ENCODE results near the gene TMEM218. TPM values are rescaled to one million over a fixed set of nuclear protein-coding genes. Genes with fewer than 3 reads are reported as not detected.

The TMEM218 gene
- total and polyA plus RNA-seq, 8 donors, result 0.87 to 21.1 (median 14.9) TPM

DNA sequence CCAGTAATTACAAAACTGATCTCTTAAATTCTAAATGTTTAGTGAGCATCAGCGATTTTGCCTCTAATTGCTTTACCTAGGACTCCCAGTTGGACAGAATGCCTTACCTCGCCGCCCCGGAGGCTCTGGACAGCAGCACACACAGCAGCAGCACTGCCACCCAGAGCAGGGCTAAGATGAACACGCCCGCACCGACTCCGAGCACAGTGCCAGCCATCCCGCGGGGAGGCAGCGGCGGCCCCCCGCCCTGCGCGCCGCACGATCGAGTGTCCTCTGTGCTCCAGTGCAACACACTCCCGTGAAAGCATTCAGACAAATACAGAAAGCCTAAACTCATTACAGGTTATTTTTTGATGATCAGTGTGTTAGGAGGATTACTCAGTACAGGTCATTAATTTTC is 9.4 kb downstream of the TMEM218 start:
- Histone ChIP-seq H3K27ac (peak overlapping the region in 3 of 5 donors; percentile 28 to 67 (median 57)), H3K4me1 (peaks cover 0 to 8% (median 2%) of the 10 kb centered on the region in 4 donors), H3K9me3 (no peaks in the 10 kb centered on the region), H3K27me3 (no peaks in the 10 kb centered on the region), H3K36me3 (peaks cover 12 to 46% (median 43%) of the 10 kb centered on the region in 4 donors), H3K4me3 (peak overlapping the region in 1 of 4 donors; percentile 3)
- 86 to 93% (median 91%) methylated on average over 17 to 19 of the region's 19 CpGs for WGBS, 5 donors
- DNase-seq, result no peak
- TF ChIP-seq EP300 (IDR thresholded peaks at IDR 0.05) (no peak), CTCF (IDR thresholded peaks at IDR 0.05) (no peak), POLR2AphosphoS5 (IDR thresholded peaks at IDR 0.05) (no peak), POLR2A (IDR thresholded peaks at IDR 0.05) (no peak)
- intact Hi-C loops (cut with DNase I; ENCODE audit: low total_unique reads), result no loop called here

DNA sequence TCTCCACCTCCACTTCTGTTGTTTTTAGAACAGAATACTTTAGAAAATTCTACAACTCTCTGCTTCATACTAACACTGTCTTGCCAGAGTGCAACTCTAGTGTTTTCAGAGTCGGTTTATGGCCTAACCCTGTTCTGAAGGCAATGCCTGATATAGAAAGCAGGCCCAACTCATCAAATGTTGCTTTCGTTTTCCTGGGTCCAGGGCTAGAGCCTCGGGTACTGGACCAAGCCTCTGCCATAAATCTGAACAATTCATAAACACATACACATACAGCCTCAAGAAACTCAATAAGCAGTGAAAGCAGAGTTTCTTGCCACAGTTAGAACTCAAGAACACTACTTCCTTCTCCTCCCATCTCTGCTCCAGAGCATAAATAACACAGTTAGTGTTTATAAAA is 9.8 kb downstream of the TMEM218 start:
- intact Hi-C loops (cut with DNase I; ENCODE audit: low total_unique reads), result no loop called here
- DNase-seq, result no peak
- TF ChIP-seq EP300 (IDR thresholded peaks at IDR 0.05) (no peak), CTCF (IDR thresholded peaks at IDR 0.05) (no peak)
- peaks cover 0 to 8% (median 2%) of the 10 kb centered on the region in 4 donors for H3K4me1 ChIP-seq
- H3K9me3 ChIP-seq, result no peaks in the 10 kb centered on the region
- 71 to 81% (median 75%) methylated on average over 3 of the region's 3 CpGs for WGBS, 5 donors
- peaks cover 12 to 51% (median 48%) of the 10 kb centered on the region in 4 donors for H3K36me3 ChIP-seq
- H3K4me3 ChIP-seq, result peak overlapping the region in 1 of 4 donors; percentile 3
- peak overlapping the region in 3 of 5 donors; percentile 28 to 67 (median 57) for H3K27ac ChIP-seq
- no peaks in the 10 kb centered on the region for H3K27me3 ChIP-seq

- no peak for TF ChIP-seq EP300 (IDR thresholded peaks at IDR 0.05)
- no peak for TF ChIP-seq POLR2A (IDR thresholded peaks at IDR 0.05)
These were observed 11.3 kb downstream of the TMEM218 start for GRCh38 chr11:125100136-125100535.

DNA sequence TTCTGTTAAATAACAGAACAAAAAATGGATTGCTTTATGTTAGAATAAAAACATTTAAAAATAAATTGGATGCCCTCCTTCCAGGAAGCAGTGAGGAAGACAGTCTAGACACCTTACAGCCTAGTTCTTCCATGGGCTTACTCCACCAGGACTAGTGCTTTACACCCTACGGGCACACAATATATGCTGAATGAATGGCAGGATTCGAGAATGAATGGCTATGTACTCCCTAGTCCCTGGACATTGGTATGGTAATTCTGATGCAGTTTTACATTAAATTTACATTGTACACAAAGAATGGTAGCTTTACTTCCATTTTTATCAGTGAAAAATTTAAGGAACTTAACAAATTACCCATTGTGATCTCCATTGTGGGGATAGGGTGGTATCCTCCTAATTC is 16.7 kb downstream of the TMEM218 start:
- H3K9me3 ChIP-seq, result no peaks in the 10 kb centered on the region
- 89 to 98% (median 97%) methylated on average over 2 of the region's 2 CpGs for WGBS, 5 donors
- H3K27me3 ChIP-seq, result no peaks in the 10 kb centered on the region
- intact Hi-C loops (cut with DNase I; ENCODE audit: low total_unique reads), result no loop called here
- no peak for TF ChIP-seq CTCF (IDR thresholded peaks at IDR 0.05)
- TF ChIP-seq POLR2AphosphoS5 (IDR thresholded peaks at IDR 0.05), result no peak
- no peak for TF ChIP-seq POLR2A (IDR thresholded peaks at IDR 0.05)
- no peak for TF ChIP-seq EP300 (IDR thresholded peaks at IDR 0.05)
- no peak for DNase-seq
- H3K4me1 ChIP-seq, result peaks cover 0 to 6% (median 0%) of the 10 kb centered on the region in 4 donors
- no peak overlapping the region for H3K4me3 ChIP-seq
- H3K36me3 ChIP-seq, result peaks cover 7 to 55% (median 48%) of the 10 kb centered on the region in 4 donors
- no peak overlapping the region for H3K27ac ChIP-seq

More at GRCh38 chr11:125100136-125100535, 11.3 kb downstream of the TMEM218 start:
- no peaks in the 10 kb centered on the region for H3K9me3 ChIP-seq
- H3K36me3 ChIP-seq, result peaks cover 12 to 65% (median 61%) of the 10 kb centered on the region in 4 donors
- 84 to 95% (median 94%) methylated on average over 2 of the region's 2 CpGs for WGBS, 5 donors
- peaks cover 0 to 8% (median 2%) of the 10 kb centered on the region in 4 donors for H3K4me1 ChIP-seq
- DNase-seq, result no peak
- H3K27ac ChIP-seq, result no peak overlapping the region
- no peaks in the 10 kb centered on the region for H3K27me3 ChIP-seq
- H3K4me3 ChIP-seq, result no peak overlapping the region
- intact Hi-C loops (cut with DNase I; ENCODE audit: low total_unique reads), result no loop called here

DNA sequence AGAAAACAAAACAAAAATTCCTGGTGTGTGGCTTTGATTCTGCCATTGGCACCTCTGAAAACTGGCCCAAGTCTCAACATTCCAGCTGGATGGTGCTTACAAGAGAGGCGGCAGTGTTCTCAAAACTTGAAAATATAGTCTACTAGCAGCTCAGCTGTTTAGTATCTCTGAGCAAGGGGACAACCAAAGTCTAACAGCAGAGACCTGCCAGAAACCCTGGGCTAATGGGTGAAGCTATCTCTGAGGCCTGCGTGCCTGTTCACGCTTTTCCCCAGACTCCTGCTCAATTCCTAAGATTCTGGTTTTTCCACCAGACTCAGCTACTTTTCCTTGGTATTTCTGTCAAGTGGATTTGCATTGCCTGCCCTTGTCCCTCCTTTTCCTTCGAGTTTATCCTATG is 17.9 kb downstream of the TMEM218 start:
- H3K27ac ChIP-seq, result no peak overlapping the region
- no peak for TF ChIP-seq EP300 (IDR thresholded peaks at IDR 0.05)
- no peak for TF ChIP-seq POLR2AphosphoS5 (IDR thresholded peaks at IDR 0.05)
- TF ChIP-seq POLR2A (IDR thresholded peaks at IDR 0.05), result no peak
- no peak for TF ChIP-seq CTCF (IDR thresholded peaks at IDR 0.05)
- DNase-seq, result no peak

More for the DNA sequence above, 17.9 kb downstream of the TMEM218 start:
- H3K9me3 ChIP-seq, result no peaks in the 10 kb centered on the region
- no peak overlapping the region for H3K4me3 ChIP-seq
- H3K36me3 ChIP-seq, result peaks cover 7 to 43% (median 36%) of the 10 kb centered on the region in 4 donors
- H3K4me1 ChIP-seq, result peaks cover 0 to 6% (median 0%) of the 10 kb centered on the region in 4 donors
- intact Hi-C loops (cut with DNase I; ENCODE audit: low total_unique reads), result no loop called here
- WGBS, 5 donors, result 83 to 94% (median 90%) methylated on average over 4 of the region's 4 CpGs
- no peaks in the 10 kb centered on the region for H3K27me3 ChIP-seq

All from stomach (tissue), 9 donors.